ENCODE data around the gene SCN5A.

SCN5A gene

GRCh38 chr3:38541806-38542205, 107.7 kb downstream of the SCN5A start:
- no peak for DNase-seq (ENCODE audit: low spot score)

GRCh38 chr3:38538773-38539353, 110.6 kb downstream of the SCN5A start:
- no peak for DNase-seq (ENCODE audit: low spot score)

GRCh38 chr3:38536671-38537070, 112.8 kb downstream of the SCN5A start:
- DNase-seq (ENCODE audit: low spot score): no peak

- DNase-seq (ENCODE audit: low spot score): no peak
Observed at GRCh38 chr3:38534604-38535003, 114.9 kb downstream of the SCN5A start.

- no peak for DNase-seq (ENCODE audit: low spot score)
Observed at GRCh38 chr3:38534180-38534579, 115.3 kb downstream of the SCN5A start.

GRCh38 chr3:38533285-38533976, 116.1 kb downstream of the SCN5A start:
- DNase-seq (ENCODE audit: low spot score): no peak

- DNase-seq (ENCODE audit: low spot score): no peak
Observed at GRCh38 chr3:38532529-38532928, 117.0 kb downstream of the SCN5A start.

- DNase-seq (ENCODE audit: low spot score): no peak
Observed at GRCh38 chr3:38528457-38528856, 121.0 kb downstream of the SCN5A start.

- DNase-seq (ENCODE audit: low spot score): no peak
Observed at GRCh38 chr3:38526792-38527191, 122.7 kb downstream of the SCN5A start.

- no peak for DNase-seq (ENCODE audit: low spot score)
Observed at GRCh38 chr3:38524141-38524739, 125.2 kb downstream of the SCN5A start.

GRCh38 chr3:38522002-38522401, 127.5 kb downstream of the SCN5A start:
- DNase-seq (ENCODE audit: low spot score): no peak

GRCh38 chr3:38521391-38521987, 128.0 kb downstream of the SCN5A start:
- no peak for DNase-seq (ENCODE audit: low spot score)

GRCh38 chr3:38519651-38520050, 129.8 kb downstream of the SCN5A start:
- no peak for DNase-seq (ENCODE audit: low spot score)

- DNase-seq (ENCODE audit: low spot score): no peak
Observed at GRCh38 chr3:38519000-38519399, 130.5 kb downstream of the SCN5A start.

GRCh38 chr3:38516669-38517068, 132.8 kb downstream of the SCN5A start:
- no peak for DNase-seq (ENCODE audit: low spot score)

- DNase-seq (ENCODE audit: low spot score): no peak
Observed at GRCh38 chr3:38515367-38515766, 134.1 kb downstream of the SCN5A start.

- DNase-seq (ENCODE audit: low spot score): no peak
Observed at GRCh38 chr3:38511546-38511945, 137.9 kb downstream of the SCN5A start.

- no peak for DNase-seq (ENCODE audit: low spot score)
Observed at GRCh38 chr3:38510631-38511030, 138.9 kb downstream of the SCN5A start.

GRCh38 chr3:38509732-38510131, 139.8 kb downstream of the SCN5A start:
- no peak for DNase-seq (ENCODE audit: low spot score)

- DNase-seq (ENCODE audit: low spot score): no peak
Observed at GRCh38 chr3:38507120-38507519, 142.4 kb downstream of the SCN5A start.

GRCh38 chr3:38500688-38501417, 148.6 kb downstream of the SCN5A start:
- no peak for DNase-seq (ENCODE audit: low spot score)

Measured in left forelimb (tissue), 1 donor.